Measurements from ENCODE around the gene FUT2. TPM values are rescaled to one million over a fixed set of nuclear protein-coding genes. Genes with fewer than 3 reads are reported as not detected.

FUT2 gene
- total and polyA plus RNA-seq, 5 donors from 2014 or later: 0.10 to 0.67 TPM; not detected in 3

DNA sequence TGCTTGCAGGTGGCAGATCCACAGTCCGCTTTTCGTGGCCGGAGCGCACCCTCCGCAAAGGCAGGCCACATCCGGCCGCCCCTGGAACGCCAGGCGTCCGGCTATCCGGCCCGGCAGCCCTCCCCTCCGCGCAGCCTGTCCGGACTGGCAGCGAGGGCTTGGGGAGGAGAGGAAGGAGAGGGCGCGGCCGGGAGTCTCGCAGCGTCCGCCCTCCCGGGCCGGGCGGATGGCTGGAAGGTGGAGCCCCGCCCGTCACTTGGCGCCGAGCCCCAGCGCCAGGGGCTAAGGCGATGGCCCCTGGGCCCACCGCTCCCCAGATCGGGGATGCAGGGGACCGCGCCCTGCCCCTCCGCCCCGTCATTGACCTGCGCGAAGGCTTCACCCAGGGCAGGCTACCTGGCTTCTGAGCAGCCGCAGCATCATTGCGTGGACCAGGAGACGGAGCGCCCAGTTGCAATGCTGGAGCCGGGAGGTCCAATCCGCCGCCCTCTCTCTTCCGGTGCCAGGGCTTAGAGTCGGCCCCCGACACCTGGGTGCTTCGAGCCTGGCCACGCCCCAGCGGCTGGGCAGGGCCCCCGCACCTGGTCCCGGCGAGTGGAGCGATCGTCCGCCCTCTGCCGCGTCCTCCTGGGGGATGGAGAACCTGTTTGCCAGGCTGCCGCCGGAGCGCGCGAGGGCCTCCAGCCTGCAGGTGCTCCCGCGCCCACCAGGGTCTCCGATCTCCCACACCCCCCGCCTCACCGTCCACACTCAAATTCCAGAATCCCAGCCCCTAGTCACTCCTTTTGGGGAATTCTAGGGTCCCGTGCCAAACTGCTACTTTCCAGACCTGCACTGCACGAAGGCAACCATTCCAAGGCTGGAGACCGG lies 57.0 kb downstream of the FUT2 start, which contains the start of gene FUT1:
FUT1 (minus strand) TSS at position 146 of the 870 bp plus-strand sequence. CDS start 1,360 bp downstream, outside the sequence.
- Histone ChIP-seq H3K27ac (ENCODE audit: insufficient read depth, low read length, poor library complexity, severe bottlenecking) (no peak within 1 kb of the TSS), H3K4me1 (ENCODE audit: control insufficient read depth, insufficient read depth, low read length, poor library complexity, severe bottlenecking) (peaks cover 18% of the 10 kb centered on the region), H3K9me3 (ENCODE audit: control insufficient read depth in 2 of 2, low read length in 2 of 2) (no peaks in the 10 kb centered on the region), H3K4me3 (ENCODE audit: low read depth, low read length) (no peak within 1 kb of the TSS), H3K36me3 (ENCODE audit: control insufficient read depth, insufficient read depth, low read length) (no peaks in the 10 kb centered on the region), H3K27me3 (ENCODE audit: control insufficient read depth, insufficient read depth, low read length) (peaks cover 2% of the 10 kb centered on the region)
- Mint-ChIP-seq H3K9me3 (peaks cover 0 to 4% (median 0%) of the 10 kb centered on the region in 7 donors), H3K36me3 (no peaks in the 10 kb centered on the region), H3K27ac (peak within 1 kb of the TSS in 1 of 3 donors; percentile 58), H3K4me3 (peak within 1 kb of the TSS; percentile 32 to 89 (median 82)), H3K4me1 (peaks cover 0 to 21% (median 11%) of the 10 kb centered on the region in 4 donors), H3K27me3 (peaks cover 47% of the 10 kb centered on the region)
- peak; percentile 52 to 61 for ATAC-seq (ENCODE audit: low read depth in 2 of 2)
- DNase-seq: peak in 2 of 3 donors; percentile 23 to 44

DNA sequence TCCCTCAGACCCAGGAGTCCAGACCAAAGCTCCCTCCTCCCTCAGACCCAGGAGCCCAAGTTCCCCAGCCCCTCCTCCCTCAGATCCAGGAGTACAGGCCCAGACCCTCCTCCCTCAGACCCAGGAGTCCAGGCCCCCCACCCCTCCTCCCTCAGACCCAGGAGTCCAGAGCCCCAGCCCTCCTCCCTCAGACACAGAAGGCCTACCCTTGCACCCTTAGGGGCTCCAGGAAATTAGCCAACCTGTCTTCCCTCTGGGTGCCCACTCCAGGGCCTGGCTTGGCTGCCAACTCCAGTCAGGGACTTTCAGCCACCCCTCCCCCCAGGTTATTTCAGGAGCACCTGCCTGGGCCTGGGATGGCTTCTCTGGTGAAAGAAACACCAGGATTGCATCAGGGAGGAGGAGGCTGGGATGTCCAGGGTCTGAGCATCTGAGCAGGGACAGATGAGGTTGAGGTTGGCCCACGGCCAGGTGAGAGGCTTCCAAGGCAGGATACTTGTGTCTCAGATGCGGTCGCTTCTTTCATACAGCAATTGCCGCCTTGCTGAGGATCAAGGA lies 59.4 kb downstream of the FUT2 start, which contains the start of gene FGF21:
FGF21 (plus strand) TSS at position 441 of the 558 bp plus-strand sequence. CDS start 713 bp downstream, outside the sequence.
- Mint-ChIP-seq H3K27me3 (peaks cover 36% of the 10 kb centered on the region), H3K4me3 (peak within 1 kb of the TSS in 1 of 4 donors; percentile 80), H3K27ac (no peak within 1 kb of the TSS), H3K4me1 (peaks cover 0 to 21% (median 11%) of the 10 kb centered on the region in 4 donors), H3K9me3 (peaks cover 0 to 4% (median 0%) of the 10 kb centered on the region in 7 donors), H3K36me3 (no peaks in the 10 kb centered on the region)
- ATAC-seq (ENCODE audit: low read depth in 2 of 2) (no peak), DNase-seq (no peak)
- H3K36me3 ChIP-seq (ENCODE audit: control insufficient read depth, insufficient read depth, low read length): no peaks in the 10 kb centered on the region
- peaks cover 2% of the 10 kb centered on the region for H3K27me3 ChIP-seq (ENCODE audit: control insufficient read depth, insufficient read depth, low read length)
- no peak within 1 kb of the TSS for H3K27ac ChIP-seq (ENCODE audit: insufficient read depth, low read length, poor library complexity, severe bottlenecking)
- H3K4me1 ChIP-seq (ENCODE audit: control insufficient read depth, insufficient read depth, low read length, poor library complexity, severe bottlenecking): peaks cover 18% of the 10 kb centered on the region
- H3K9me3 ChIP-seq (ENCODE audit: control insufficient read depth in 2 of 2, low read length in 2 of 2): no peaks in the 10 kb centered on the region
- H3K4me3 ChIP-seq (ENCODE audit: low read depth, low read length): no peak within 1 kb of the TSS

Other genes with a start within 250 kb of the FUT2 start
- 29.0 TPM for gene GRWD1, start 250.0 kb upstream of the FUT2 start, total RNA-seq
- 10 to 100 TPM; 33.9 to 52.9 (median 43.1) TPM for gene GRWD1, start 250.0 kb upstream of the FUT2 start, polyA plus RNA-seq
- gene KCNJ14, start 240.4 kb upstream of the FUT2 start, total RNA-seq: 2.2 TPM
- under 1 TPM in 3 of 4 donors, not detected in 1; 0.03 to 0.28 (median 0.18) TPM for gene KCNJ14, start 240.4 kb upstream of the FUT2 start, polyA plus RNA-seq
- 46.7 TPM for gene CYTH2, start 226.6 kb upstream of the FUT2 start, total RNA-seq
- 10 to 100 TPM; 24.2 to 35.0 (median 30.2) TPM for gene CYTH2, start 226.6 kb upstream of the FUT2 start, polyA plus RNA-seq
- gene LMTK3, start 184.1 kb upstream of the FUT2 start, total RNA-seq: 6.3 TPM
- gene LMTK3, start 184.1 kb upstream of the FUT2 start, polyA plus RNA-seq: not detected
- not detected for gene SULT2B1, start 143.8 kb upstream of the FUT2 start, total RNA-seq
- gene SULT2B1, start 143.8 kb upstream of the FUT2 start, polyA plus RNA-seq: under 1 TPM in 2 of 4 donors, not detected in 2; 0.16 to 0.82 TPM
- not detected for gene SPACA4, start 89.2 kb upstream of the FUT2 start, total RNA-seq
- under 1 TPM in 1 of 4 donors, not detected in 3; 0.25 TPM for gene SPACA4, start 89.2 kb upstream of the FUT2 start, polyA plus RNA-seq
- gene FAM83E, start 80.9 kb upstream of the FUT2 start, total RNA-seq: 0.76 TPM
- under 1 TPM in 1 of 4 donors, not detected in 3; 0.31 TPM for gene FAM83E, start 80.9 kb upstream of the FUT2 start, polyA plus RNA-seq
- 1,690 TPM for gene RPL18, start 76.8 kb upstream of the FUT2 start, total RNA-seq
- gene RPL18, start 76.8 kb upstream of the FUT2 start, polyA plus RNA-seq: 1,000 to 10,000 TPM; 1,618 to 2,428 (median 2,131) TPM
- gene SPHK2, start 76.5 kb upstream of the FUT2 start, total RNA-seq: 13.0 TPM
- 1 to 10 TPM; 4.8 to 8.4 (median 7.5) TPM for gene SPHK2, start 76.5 kb upstream of the FUT2 start, polyA plus RNA-seq
- gene DBP, start 58.6 kb upstream of the FUT2 start, total RNA-seq: 37.7 TPM
- 10 to 100 TPM; 71.2 to 96.6 (median 85.8) TPM for gene DBP, start 58.6 kb upstream of the FUT2 start, polyA plus RNA-seq
- 10.4 TPM for gene CA11, start 49.8 kb upstream of the FUT2 start, total RNA-seq
- gene CA11, start 49.8 kb upstream of the FUT2 start, polyA plus RNA-seq: 1 to 10 TPM; 4.1 to 6.3 (median 5.2) TPM
- gene NTN5, start 23.0 kb upstream of the FUT2 start, total RNA-seq: 2.3 TPM
- gene NTN5, start 23.0 kb upstream of the FUT2 start, polyA plus RNA-seq: under 1 TPM in 2 of 4 donors, not detected in 2; 0.21 to 0.30 TPM
- 1.1 TPM for gene MAMSTR, start 23.8 kb downstream of the FUT2 start, total RNA-seq
- gene MAMSTR, start 23.8 kb downstream of the FUT2 start, polyA plus RNA-seq: under 1 TPM; 0.17 to 0.40 (median 0.30) TPM
- 0.22 TPM for gene RASIP1, start 44.6 kb downstream of the FUT2 start, total RNA-seq
- under 1 TPM; 0.13 to 0.55 (median 0.18) TPM for gene RASIP1, start 44.6 kb downstream of the FUT2 start, polyA plus RNA-seq
- not detected for gene IZUMO1, start 50.9 kb downstream of the FUT2 start, total RNA-seq
- gene IZUMO1, start 50.9 kb downstream of the FUT2 start, polyA plus RNA-seq: not detected
- not detected for gene FUT1, start 56.7 kb downstream of the FUT2 start, total RNA-seq
- under 1 TPM in 2 of 4 donors, not detected in 2; 0.06 to 0.14 TPM for gene FUT1, start 56.7 kb downstream of the FUT2 start, polyA plus RNA-seq
- not detected for gene FGF21, start 59.6 kb downstream of the FUT2 start, total RNA-seq
- gene FGF21, start 59.6 kb downstream of the FUT2 start, polyA plus RNA-seq: not detected
- 16.4 TPM for gene BCAT2, start 115.1 kb downstream of the FUT2 start, total RNA-seq
- 10 to 100 TPM; 19.5 to 23.0 (median 21.2) TPM for gene BCAT2, start 115.1 kb downstream of the FUT2 start, polyA plus RNA-seq
- 0.49 TPM for gene HSD17B14, start 140.5 kb downstream of the FUT2 start, total RNA-seq
- 1 to 10 TPM in 1 of 4 donors, under 1 TPM in 3; 0.29 to 2.0 (median 0.61) TPM for gene HSD17B14, start 140.5 kb downstream of the FUT2 start, polyA plus RNA-seq
- gene PLEKHA4, start 172.6 kb downstream of the FUT2 start, total RNA-seq: 2.8 TPM
- gene PLEKHA4, start 172.6 kb downstream of the FUT2 start, polyA plus RNA-seq: 1 to 10 TPM in 3 of 4 donors, under 1 TPM in 1; 0.84 to 4.6 (median 1.7) TPM
- 840 TPM for gene PPP1R15A, start 176.4 kb downstream of the FUT2 start, total RNA-seq
- 10 to 100 TPM; 39.1 to 65.6 (median 52.4) TPM for gene PPP1R15A, start 176.4 kb downstream of the FUT2 start, polyA plus RNA-seq
- not detected for gene TULP2, start 202.8 kb downstream of the FUT2 start, total RNA-seq
- gene TULP2, start 202.8 kb downstream of the FUT2 start, polyA plus RNA-seq: not detected
- 133 TPM for gene NUCB1, start 204.3 kb downstream of the FUT2 start, total RNA-seq
- gene NUCB1, start 204.3 kb downstream of the FUT2 start, polyA plus RNA-seq: 10 to 100 TPM; 72.8 to 99.3 (median 86.4) TPM
- not detected for gene DHDH, start 237.7 kb downstream of the FUT2 start, total RNA-seq
- 1 to 10 TPM in 2 of 4 donors, under 1 TPM in 2; 0.68 to 2.4 (median 1.1) TPM for gene DHDH, start 237.7 kb downstream of the FUT2 start, polyA plus RNA-seq